GM21367 (cell line): ENCODE data around the gene SPINK8.
"Not testable (repeated sequence)": the region's sequence is repeated elsewhere in the genome, so short reads cannot be mapped to it uniquely, and the experiment has no call there.

Experiments used
- ATAC-seq: cut with Tn5 transposase; IDR thresholded peaks from one replicate; pipeline ENCODE4 v1.9.1; 2021; ENCODE audit not compliant: unreplicated experiment

SPINK8 gene

GRCh38 chr3:48331706-48332435 is 1.6 kb downstream of the SPINK8 start:
- ATAC-seq = not testable (repeated sequence)

DNA sequence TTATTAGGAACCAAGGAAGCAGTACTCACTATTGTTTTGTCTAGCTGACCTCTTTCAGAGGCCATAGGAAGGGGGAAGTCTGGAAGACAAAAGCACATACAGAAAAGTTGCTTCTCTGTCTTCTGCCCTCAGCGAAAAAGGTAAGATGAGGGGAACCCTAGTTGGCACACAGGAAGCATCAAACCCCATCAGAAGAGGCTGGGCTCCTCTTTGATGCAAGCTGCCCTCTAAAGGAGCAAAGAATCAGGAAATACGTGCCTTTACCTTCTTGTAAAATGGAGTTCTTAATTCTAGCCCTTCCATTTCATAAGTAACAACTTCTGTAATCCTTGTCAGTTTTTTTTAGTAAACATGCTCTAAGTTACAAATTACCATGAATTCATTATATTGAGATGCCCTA is 12.5 kb downstream of the SPINK8 start:
- no peak for ATAC-seq

DNA sequence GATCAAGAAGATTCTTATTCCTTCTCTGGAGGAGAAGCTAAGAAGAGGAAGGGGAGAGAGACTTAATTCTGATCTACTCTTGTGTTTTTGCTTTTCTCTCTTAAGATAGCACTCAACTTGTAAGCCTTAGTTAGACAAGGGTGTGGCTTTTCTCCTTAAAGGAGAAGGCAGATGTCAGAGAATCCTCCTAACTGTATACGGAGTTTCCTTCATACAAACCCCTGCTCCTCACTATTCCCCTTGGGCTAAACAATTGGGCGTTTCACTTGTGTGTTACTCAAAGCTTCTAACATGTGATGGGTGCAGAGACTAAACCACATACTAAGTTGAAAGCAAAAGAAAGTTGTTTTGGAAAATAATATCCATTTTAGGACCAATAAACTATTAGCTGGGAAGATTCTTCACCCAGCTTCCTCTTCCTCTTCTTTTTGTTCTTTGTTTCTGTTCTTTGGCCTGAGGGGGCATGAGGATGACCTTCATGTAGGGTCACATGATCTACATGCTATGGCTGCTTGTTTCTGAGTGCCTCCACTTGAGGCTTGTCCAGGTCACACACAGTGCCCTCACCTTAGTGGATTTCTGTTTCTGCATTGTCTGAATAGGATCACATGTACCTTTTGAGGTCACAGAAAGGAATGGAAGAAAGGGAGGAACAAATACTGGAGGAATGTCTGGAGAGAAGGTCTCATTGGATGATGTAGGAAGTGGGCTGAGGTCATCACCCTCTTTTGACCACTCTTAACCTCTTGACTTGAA is 14.6 kb downstream of the SPINK8 start:
- ATAC-seq = no peak

GRCh38 chr3:48314542-48314941 is 18.9 kb downstream of the SPINK8 start:
- ATAC-seq = no peak

GRCh38 chr3:48306860-48307530 is 26.5 kb downstream of the SPINK8 start:
- ATAC-seq = no peak

DNA sequence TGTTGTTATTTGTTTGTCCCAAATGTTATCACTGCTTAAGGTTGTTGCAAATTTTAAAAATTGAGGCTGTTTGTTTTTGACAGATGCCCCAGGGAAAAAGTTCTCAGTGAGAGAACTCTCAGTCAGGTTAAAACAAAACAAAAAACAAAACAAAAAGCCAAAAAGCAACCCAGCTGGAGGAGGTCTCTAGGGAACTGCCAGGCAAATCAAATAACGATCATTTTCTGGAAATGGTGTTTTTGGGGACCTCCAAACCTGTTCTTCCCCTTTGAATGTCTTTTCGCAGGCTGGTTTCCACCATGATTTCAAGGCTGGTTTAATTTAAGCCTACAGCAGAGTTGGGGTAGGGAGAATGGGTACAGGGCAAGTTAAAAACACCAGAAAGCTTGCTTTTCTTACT is 27.2 kb downstream of the SPINK8 start:
- ATAC-seq = no peak

GRCh38 chr3:48305396-48305795 is 28.1 kb downstream of the SPINK8 start:
- no peak for ATAC-seq

DNA sequence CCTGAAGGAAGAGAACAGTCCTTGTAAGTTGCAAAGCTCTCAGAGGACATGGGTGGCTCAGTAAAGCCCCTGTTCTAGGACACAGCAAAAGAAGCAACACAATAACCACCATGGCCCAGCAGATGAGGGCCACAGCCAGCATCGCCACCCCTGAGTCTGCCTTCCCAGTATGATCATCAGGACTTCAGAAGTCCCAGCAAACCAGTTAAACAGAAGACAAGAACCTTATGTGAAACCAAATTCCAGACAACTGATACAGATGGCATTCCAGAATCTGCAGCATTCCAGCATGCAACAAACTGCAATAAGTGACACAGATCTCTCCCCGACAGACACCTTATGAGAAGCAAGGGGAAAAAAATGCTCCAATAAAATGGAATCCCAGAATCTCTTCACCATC is 30.4 kb downstream of the SPINK8 start:
- no peak for ATAC-seq

- ATAC-seq = no peak
Measured at GRCh38 chr3:48301800-48302166, 31.7 kb downstream of the SPINK8 start.

DNA sequence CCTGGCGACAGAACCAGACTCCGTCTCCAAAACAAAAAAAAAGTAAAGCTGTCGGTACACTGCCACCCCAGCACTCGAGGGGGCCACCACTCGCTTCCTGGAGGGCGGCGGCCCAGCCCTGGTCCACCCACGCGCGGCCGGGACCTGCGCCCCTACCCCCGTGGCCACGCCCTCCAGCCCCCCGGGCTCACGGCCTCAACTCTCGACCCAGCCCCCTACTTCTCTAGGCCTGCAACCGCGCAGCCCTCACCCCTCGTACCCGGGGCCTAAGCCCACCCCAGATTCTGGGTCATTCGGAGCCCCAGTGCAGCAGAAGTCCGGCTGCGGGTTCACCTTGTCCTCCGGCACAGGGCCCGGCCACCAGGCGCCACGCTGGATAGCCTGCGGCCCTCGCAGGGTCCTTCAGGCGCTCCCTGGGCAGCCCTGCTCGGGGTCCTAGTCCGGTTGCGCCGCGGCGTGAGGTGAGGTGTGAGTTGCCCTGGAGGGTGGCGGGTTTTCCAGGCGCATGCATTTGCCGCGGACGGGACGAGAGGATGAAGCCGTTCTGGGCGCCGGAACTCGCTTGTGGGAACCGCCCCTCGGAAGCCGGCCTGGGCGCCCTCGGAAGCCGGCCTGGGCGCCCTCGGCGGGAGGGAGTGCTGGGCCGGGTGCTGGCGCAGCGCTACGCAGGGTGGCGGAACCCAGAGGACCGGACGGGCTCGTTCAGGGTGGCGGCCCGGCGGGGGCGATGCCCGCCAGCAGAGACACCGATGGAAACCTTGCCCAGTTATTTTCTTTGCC is 32.3 kb downstream of the SPINK8 start, which contains the start of gene NME6:
Gene NME6 (minus strand): TSS at position 348 of the 780 bp plus-strand sequence.
- peak; percentile 71 for ATAC-seq

DNA sequence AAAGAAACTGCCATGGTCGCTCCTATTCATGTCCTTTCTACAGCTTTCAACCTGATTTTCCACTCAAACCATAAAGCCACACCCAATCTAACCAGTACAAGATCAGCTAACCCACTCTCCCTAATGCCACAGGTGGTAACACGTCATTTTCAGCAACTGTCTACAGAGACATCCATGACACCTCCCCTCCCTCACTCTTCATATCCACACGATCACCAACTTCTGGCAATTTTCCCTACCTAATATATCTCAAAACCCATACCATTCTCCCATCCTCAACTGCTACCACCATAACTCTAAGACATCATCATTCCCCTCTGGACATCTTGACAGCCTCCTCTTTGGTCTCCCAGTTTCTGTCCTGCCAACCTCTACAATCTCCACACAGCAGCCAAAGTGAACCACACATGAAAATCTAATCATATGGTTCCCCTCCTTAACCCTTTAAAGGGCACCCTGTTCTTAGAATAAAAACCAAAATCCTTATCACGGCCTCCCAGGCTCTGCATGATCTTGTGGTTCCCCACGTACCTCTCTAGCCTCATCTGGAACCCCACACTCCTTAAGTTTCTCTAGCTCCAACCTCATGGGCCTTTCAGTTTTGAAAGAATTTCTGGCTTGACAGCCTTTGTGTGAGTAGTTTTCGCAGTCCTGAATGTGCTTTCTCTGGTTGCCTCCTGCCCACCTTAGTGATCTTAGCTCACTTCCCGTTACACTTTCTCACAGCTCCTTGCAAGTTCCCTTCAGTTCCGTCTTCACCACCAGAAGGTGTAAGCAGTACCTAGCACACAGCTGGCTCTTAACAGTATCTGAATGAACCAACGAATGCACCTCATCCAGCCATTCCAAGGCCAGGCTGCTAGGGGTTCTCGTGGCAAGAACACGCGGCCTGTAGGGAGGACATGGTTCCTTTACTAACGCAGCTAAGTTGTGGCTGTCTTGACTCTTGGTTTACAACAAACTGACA is 33.4 kb downstream of the SPINK8 start:
- peak; percentile 39 for ATAC-seq

- ATAC-seq = no peak
Measured at GRCh38 chr3:48297111-48297810, 36.2 kb downstream of the SPINK8 start.

DNA sequence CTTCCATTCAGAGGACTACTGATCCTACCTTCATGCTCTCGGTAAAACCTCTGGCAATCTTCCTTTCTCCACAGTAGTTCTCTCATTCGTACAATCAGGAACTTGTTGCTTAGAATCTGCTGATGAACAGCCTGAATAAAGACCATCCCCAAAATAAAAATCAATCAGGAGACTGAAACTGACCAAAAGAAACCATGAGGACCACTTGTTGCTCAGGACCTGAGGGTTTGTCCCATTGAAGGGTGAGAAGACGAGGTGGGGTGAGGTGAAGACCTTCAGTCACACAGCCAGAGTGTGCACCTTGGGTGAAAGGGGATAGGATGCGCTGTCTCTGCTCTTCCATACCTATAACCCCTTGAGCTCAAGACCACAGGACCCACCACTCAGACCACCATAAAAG is 36.8 kb downstream of the SPINK8 start:
- ATAC-seq = no peak

- ATAC-seq = no peak
Measured at GRCh38 chr3:48294611-48295263, 38.7 kb downstream of the SPINK8 start.

DNA sequence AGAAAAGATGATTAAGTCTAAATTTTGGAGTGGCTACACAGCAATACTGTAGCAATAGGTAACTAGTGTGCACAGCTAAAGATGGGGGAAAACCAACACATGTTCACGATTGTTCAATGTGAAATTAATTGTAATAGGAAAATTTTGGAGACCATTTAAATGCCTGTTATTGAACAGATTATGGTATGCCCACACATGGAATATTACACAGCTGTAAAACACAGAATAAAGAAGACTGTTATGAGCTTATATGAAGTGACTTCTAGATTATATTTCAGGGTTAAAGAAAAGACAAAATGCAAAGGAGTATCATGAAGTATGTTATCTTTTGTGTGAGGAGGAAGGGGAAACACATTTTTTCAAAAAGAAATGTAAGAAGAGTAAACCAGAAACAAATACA is 43.8 kb downstream of the SPINK8 start:
- ATAC-seq = no peak

DNA sequence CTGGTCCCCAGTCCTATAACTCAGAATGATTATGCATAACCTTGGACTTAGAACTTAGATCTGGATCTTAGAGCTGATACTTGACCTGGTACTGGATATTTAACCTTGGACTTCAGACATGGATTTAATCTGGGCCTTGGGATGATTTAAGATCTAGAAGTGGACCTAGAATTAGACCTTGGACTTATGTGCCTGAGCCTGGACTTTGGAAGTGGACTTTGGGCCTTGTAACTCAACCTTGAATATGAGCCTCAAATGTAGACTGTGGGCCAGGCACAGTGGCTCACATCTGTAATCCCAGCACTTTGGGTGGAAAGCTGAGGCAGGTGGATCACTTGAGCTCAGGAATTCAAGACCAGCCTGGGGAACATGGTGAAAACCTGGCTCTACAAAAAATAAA is 46.4 kb downstream of the SPINK8 start:
- ATAC-seq = no peak

DNA sequence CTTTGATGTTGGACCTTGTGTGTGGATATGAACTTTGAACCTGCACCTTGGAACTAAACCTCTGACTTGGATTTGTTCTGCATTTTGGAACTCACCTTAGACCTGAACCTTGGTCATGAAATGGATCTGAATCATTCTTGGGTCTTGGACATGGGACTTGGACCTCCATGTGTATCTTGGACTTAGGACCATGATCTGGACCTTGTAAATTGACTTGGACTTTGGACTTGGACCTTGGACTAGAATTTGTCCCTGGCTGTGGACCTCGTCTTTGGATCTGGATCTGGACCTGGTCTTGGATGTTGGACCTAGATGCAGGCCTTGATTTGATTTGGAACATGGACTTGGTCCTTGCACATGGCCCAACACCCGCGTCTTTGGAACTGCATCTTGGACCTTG is 47.2 kb downstream of the SPINK8 start:
- no peak for ATAC-seq

- no peak for ATAC-seq
Measured at GRCh38 chr3:48285675-48286074, 47.8 kb downstream of the SPINK8 start.

GRCh38 chr3:48285132-48285531 is 48.3 kb downstream of the SPINK8 start:
- ATAC-seq = no peak
